Transverse colon (tissue), 4 donors: ENCODE results near the gene SLC35F1. TPM values are rescaled to one million over a fixed set of nuclear protein-coding genes. Genes with fewer than 3 reads are reported as not detected.

Experiments
- DNase-seq: peaks from one replicate; pipeline ENCODE4 v3.0.0-alpha.2; 2019
- H3K27ac ChIP-seq, 4 donors: fragments of 200-600 bp; sonication (generic); 2 replicates each; pipeline ENCODE4 v1.5.1; 2016 to 2018; ENCODE audit warnings: inconsistent platforms in 4 of 4
- H3K27me3 ChIP-seq: fragments of 200-600 bp; sonication (generic); 2 replicates; pipeline ENCODE4 v1.5.1; 2017; ENCODE audit warnings: inconsistent platforms
- H3K36me3 ChIP-seq, 4 donors: fragments of 200-600 bp; sonication (generic); 2 replicates each; pipeline ENCODE4 v1.5.1; 2017 to 2019; ENCODE audit warnings: inconsistent platforms in 4 of 4
- H3K4me1 ChIP-seq, 4 donors: fragments of 200-600 bp; sonication (generic); 2 replicates each; pipeline ENCODE4 v1.5.1; 2017 to 2020; ENCODE audit warnings: inconsistent platforms in 4 of 4
- H3K4me3 ChIP-seq, 4 donors: fragments of 200-600 bp; sonication (generic); 1 replicate in 1 of 4; 2 replicates in 3 of 4; pipeline versions ENCODE4 v1.5.1 to v1.6.1; 2017 to 2019; ENCODE audit warnings: inconsistent platforms in 4 of 4
- H3K9me3 ChIP-seq, 2 donors: fragments of 200-600 bp; sonication (generic); 2 replicates each; pipeline ENCODE4 v1.5.1; 2017 to 2019; ENCODE audit warnings: inconsistent platforms in 2 of 2
- CTCF ChIP-seq, 5 experiments: fragments of 200-600 bp in 3 of 5; fragments of 450-650 bp in 2 of 5; sonication (generic) in 3 of 5; IDR thresholded peaks; 1 replicate in 2 of 5; 2 replicates in 3 of 5; pipeline ENCODE4 v1.5.1; 2016 to 2017; ENCODE audit warnings: antibody characterized with exemption in 5 of 5, inconsistent platforms in 3 of 5, mild to moderate bottlenecking in 2 of 5, moderate library complexity in 1 of 5
- EP300 ChIP-seq: sonication (generic); formaldehyde crosslinking; IDR thresholded peaks from one replicate; pipeline ENCODE4 v1.6.1; 2017; ENCODE audit warnings: antibody characterized with exemption, low read depth
- POLR2A ChIP-seq: fragments of 450-650 bp; IDR thresholded peaks from one replicate; pipeline ENCODE4 v1.6.1; 2016; ENCODE audit warnings: antibody characterized with exemption, mild to moderate bottlenecking, moderate library complexity
- POLR2AphosphoS5 ChIP-seq, 3 donors: sonication (generic); formaldehyde crosslinking; IDR thresholded peaks; one replicate each; pipeline ENCODE4 v1.6.1; 2016; ENCODE audit warnings: antibody characterized with exemption in 3 of 3
- WGBS, 2 donors: methylation state at CpG; one replicate each; pipeline ENCODE4 v1.1.5; 2018; ENCODE audit warnings: low coverage in 1 of 2; 5-methylcytosine and 5-hydroxymethylcytosine counted together
- in situ Hi-C, 4 donors: fragments of 200-750 bp; cut with MboI; loops; one replicate each; pipeline versions ENCODE4 v1.15.0 to v1.15.1; 2017; ENCODE audit warnings: low sequenced_read_pairs in 3 of 4, low pct_ligation_motif_present in 1 of 4, low pct_unique_long_range_greater_than_20kb in 1 of 4
- intact Hi-C: fragments of 100-400 bp; cut with DNase I; formaldehyde crosslinking; loops from one replicate; pipeline ENCODE4 v1.15.1; 2023; ENCODE audit warnings: low total_unique reads
- total RNA-seq, 4 donors: library from RNA; depleted of rRNA; stranded (reverse); fragments of >200 nt; gene quantifications; one replicate each; pipeline ENCODE4 v1.1.0, GENCODE V29; 2016

Gene SLC35F1
- total RNA-seq, 4 donors from 2014 or later: 0.37 to 1.1 (median 0.71) TPM

GRCh38 chr6:118200160-118200559 lies 293.1 kb downstream of the SLC35F1 start:
- no peak overlapping the region for H3K27ac ChIP-seq
- in situ Hi-C loops (no loop called here), intact Hi-C loops (no loop called here)
- H3K4me1 ChIP-seq: no peaks in the 10 kb centered on the region
- no peaks in the 10 kb centered on the region for H3K9me3 ChIP-seq
- H3K4me3 ChIP-seq: no peak overlapping the region
- WGBS, 2 donors: 77 to 80% methylated on average over 1 of the region's 1 CpG
- H3K27me3 ChIP-seq: no peaks in the 10 kb centered on the region
- DNase-seq: no peak
- TF ChIP-seq POLR2AphosphoS5 (IDR thresholded peaks at IDR 0.05): no peak
- TF ChIP-seq EP300: no peak
- TF ChIP-seq CTCF (IDR thresholded peaks at IDR 0.05): no peak
- TF ChIP-seq POLR2A: no peak
- no peaks in the 10 kb centered on the region for H3K36me3 ChIP-seq

GRCh38 chr6:118202517-118202916 lies 295.5 kb downstream of the SLC35F1 start:
- intact Hi-C loops: no loop called here
- H3K4me1 ChIP-seq: no peaks in the 10 kb centered on the region
- WGBS, 2 donors: 71% methylated on average over 1 of the region's 1 CpG; no CpG with 5 or more reads in 1 of the 2 donors
- no peaks in the 10 kb centered on the region for H3K9me3 ChIP-seq
- no peak for DNase-seq
- H3K27me3 ChIP-seq: no peaks in the 10 kb centered on the region
- no peaks in the 10 kb centered on the region for H3K36me3 ChIP-seq
- no peak overlapping the region for H3K27ac ChIP-seq
- no peak overlapping the region for H3K4me3 ChIP-seq
- TF ChIP-seq EP300: no peak
- no peak for TF ChIP-seq POLR2AphosphoS5 (IDR thresholded peaks at IDR 0.05)
- TF ChIP-seq POLR2A: no peak
- TF ChIP-seq CTCF (IDR thresholded peaks at IDR 0.05): no peak
- in situ Hi-C loops: no loop called here

DNA sequence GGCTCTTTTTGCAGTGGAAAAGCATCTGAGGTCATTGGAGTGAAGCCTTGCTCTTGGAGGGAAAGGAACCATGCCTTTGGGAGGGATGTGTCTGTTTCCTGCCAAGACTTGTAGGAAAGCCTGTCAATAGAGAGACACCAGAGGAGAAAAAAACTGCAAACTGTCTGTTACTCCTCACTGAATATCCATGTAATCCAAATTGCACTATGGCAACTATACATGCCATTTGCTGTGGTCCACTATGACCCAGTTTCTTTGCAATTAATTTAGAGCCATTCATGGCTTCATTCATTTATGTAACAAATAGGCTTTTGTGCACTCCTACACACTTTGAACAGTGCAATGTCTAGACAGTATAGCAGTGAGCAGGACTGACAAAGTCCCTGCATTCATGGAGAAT lies 296.5 kb downstream of the SLC35F1 start:
- no peak for DNase-seq
- no peak overlapping the region for H3K27ac ChIP-seq
- no peaks in the 10 kb centered on the region for H3K9me3 ChIP-seq
- TF ChIP-seq EP300 (no peak), CTCF (IDR thresholded peaks at IDR 0.05) (no peak), POLR2A (no peak), POLR2AphosphoS5 (IDR thresholded peaks at IDR 0.05) (no peak)
- H3K36me3 ChIP-seq: no peaks in the 10 kb centered on the region
- intact Hi-C loops: no loop called here
- no peak overlapping the region for H3K4me3 ChIP-seq
- H3K27me3 ChIP-seq: no peaks in the 10 kb centered on the region
- no peaks in the 10 kb centered on the region for H3K4me1 ChIP-seq
- in situ Hi-C loops: no loop called here

- Histone ChIP-seq H3K36me3 (no peaks in the 10 kb centered on the region), H3K27ac (no peak overlapping the region), H3K4me1 (no peaks in the 10 kb centered on the region), H3K9me3 (no peaks in the 10 kb centered on the region), H3K27me3 (no peaks in the 10 kb centered on the region), H3K4me3 (no peak overlapping the region)
- intact Hi-C loops: no loop called here
- WGBS, 2 donors: 14 to 38% methylated on average over 1 of the region's 1 CpG
- DNase-seq: no peak
- in situ Hi-C loops: no loop called here
- no peak for TF ChIP-seq EP300
- no peak for TF ChIP-seq POLR2AphosphoS5 (IDR thresholded peaks at IDR 0.05)
- TF ChIP-seq CTCF (IDR thresholded peaks at IDR 0.05): no peak
- TF ChIP-seq POLR2A: no peak
Observed at GRCh38 chr6:118206221-118206620, 299.2 kb downstream of the SLC35F1 start.
